SK-N-SH treated with all-trans-retinoic acid at 6 μM for 48 hours (cell line): ENCODE results near the gene RAC3.

ENCODE experiments used
- CSRNP3 ChIP-seq: fragments of 250-450 bp; sonication (Bioruptor Pico); IDR thresholded peaks from 2 replicates; pipeline ENCODE4 v1.5.1; 2021; ENCODE audit warnings: mild to moderate bottlenecking, moderate library complexity
- ZFP3 ChIP-seq: fragments of 250-450 bp; sonication (Bioruptor Pico); IDR thresholded peaks from 2 replicates; pipeline ENCODE4 v1.5.0; 2020; ENCODE audit warnings: mild to moderate bottlenecking, moderate library complexity

GRCh38 chr17:82081966-82082365, 50.5 kb downstream of the RAC3 start:
- TF ChIP-seq CSRNP3 (CRISPR knock-in tag): no peak
- no peak for TF ChIP-seq ZFP3
